Measurements from ENCODE around the gene GJB2. TPM values are rescaled to one million over a fixed set of nuclear protein-coding genes. Genes with fewer than 3 reads are reported as not detected.

Gene GJB2
- under 0.01 and 0.28 TPM in 2 replicates for total RNA-seq

DNA sequence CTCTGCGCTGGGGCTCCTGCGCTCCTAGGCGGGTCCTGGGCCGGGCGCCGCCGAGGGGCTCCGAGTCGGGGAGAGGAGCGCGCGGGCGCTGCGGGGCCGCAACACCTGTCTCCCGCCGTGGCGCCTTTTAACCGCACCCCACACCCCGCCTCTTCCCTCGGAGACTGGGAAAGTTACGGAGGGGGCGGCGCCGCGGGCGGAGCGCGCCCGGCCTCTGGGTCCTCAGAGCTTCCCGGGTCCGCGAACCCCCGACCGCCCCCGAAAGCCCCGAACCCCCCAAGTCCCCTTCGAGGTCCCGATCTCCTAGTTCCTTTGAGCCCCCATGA, at the start of gene GJB2:
Gene GJB2 (minus strand): TSS at position 103 of the 326 bp plus-strand sequence. CDS start 3,357 bp downstream, outside the sequence.

GRCh38 chr13:20231839-20232555, 39.3 kb upstream of the GJB2 start, which contains the start of gene GJB6:
GJB6 (minus strand) TSS chr13:20232319; CDS start chr13:20223480, 8,839 bp downstream.

DNA sequence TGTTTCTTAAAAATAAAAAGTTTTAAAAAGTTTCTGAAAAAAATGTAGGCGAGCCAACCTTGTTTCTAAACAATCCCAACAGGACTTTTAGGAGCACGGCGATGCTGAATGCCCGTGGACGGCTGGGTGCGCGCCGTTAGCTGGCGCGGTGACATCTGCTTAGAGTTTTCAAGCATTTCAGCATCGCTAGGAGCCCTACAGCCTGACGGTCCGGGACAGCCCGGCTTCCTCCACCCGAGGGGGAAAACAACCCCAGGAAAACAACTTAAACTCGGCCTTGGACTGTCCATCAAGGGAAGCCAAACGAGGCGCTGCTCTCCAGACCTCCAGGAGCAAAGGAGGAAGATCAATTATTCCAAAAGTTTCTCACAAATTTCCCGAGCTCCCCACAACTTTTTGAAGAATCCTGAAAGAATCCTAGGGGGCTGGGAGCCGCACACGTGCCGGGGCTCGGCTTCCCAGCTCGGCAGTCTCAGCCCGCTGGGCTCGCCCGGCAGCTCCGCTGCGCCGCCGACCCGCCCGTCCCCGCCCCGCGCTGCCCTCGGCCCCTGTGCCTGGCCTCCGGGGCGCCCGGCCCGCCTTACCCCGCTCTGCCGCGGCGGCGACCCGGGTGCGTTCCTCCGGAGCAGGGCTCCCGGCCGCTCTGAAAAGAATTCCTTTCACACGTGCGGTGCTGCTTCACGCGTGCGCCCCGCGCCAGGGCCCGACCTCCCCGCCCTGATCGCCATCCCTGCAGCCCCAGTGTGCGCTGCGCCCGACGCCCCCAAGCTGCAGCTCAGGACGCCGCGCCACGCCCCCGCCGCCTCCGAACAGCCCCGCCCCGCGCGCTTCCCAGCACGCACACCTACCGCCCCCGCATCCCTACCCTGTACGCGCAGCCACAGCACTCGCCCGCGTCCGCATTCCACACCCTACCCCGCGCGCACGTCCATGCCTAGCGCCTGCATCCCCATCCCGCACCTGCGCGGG, 32.1 kb downstream of the GJB2 start, which contains the start of gene GJA3:
Gene GJA3 (minus strand): TSS at position 747 of the 969 bp plus-strand sequence. CDS start 17,764 bp downstream, outside the sequence.

Other genes starting within 250 kb of the GJB2 start
- 70.4 and 80.1 TPM in 2 replicates for gene ZMYM2, start 234.2 kb downstream of the GJB2 start, total RNA-seq
- gene GJA3, start 31.9 kb downstream of the GJB2 start, total RNA-seq, result under 0.01 and 0.55 TPM in 2 replicates
- not detected in 2 replicates for gene GJB6, start 39.4 kb upstream of the GJB2 start, total RNA-seq

Measured in smooth muscle cell of the umbilical artery (primary cell).